Measurements from ENCODE around the gene ZNF438.

GRCh38 chr10:30986053-30986555 lies 45.6 kb downstream of the ZNF438 start:
- TF ChIP-seq TCF7L2 (IDR thresholded peaks at IDR 0.05; ENCODE audit: low read depth, low read length): no peak
- TF ChIP-seq REST (IDR thresholded peaks at IDR 0.05; ENCODE audit: insufficient read depth in 1 of 2, low read depth in 2 of 2, low read length in 1 of 2): no peak
- TF ChIP-seq CTCF (IDR thresholded peaks at IDR 0.05): no peak
- TF ChIP-seq POLR2AphosphoS5 (IDR thresholded peaks at IDR 0.05; ENCODE audit: low read depth, low read length): no peak
- TF ChIP-seq SIN3A (IDR thresholded peaks at IDR 0.05; ENCODE audit: borderline replicate concordance, insufficient read depth, low read depth, low read length): no peak

Measured in Panc1 (cell line).